Measurements from ENCODE around the gene C3orf70.

DNA sequence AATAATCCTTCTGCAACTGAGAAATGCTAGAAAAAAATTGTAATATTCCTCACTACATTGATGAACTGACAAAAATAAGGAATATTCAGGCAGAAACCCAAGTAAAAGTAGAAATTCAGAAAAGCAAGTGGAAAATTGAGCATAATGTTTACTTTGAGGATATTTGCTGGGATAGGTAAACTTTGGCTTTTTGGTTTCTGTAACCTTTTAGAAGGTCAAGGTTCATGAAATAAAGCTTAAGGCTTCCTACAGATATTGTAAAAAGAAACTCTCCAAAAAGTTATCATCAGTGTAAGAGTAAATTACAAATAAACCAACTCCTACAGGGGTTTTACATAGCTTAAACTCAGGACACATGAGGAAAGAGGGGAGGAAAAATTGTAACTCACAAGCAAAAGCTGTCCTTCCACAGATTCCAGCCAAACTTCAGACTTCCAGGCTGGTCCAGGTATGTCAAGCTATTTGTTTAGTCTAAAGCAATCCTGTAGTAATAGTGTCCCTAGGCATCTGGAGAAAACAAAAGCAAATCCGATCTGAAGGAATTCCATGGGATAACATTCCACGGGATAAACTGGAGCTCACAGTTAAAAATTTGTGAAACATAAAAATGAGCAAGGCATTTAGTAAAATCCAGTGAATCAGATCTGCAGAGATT, 21.1 kb downstream of the C3orf70 start:
- TF ChIP-seq, protein P1, sequence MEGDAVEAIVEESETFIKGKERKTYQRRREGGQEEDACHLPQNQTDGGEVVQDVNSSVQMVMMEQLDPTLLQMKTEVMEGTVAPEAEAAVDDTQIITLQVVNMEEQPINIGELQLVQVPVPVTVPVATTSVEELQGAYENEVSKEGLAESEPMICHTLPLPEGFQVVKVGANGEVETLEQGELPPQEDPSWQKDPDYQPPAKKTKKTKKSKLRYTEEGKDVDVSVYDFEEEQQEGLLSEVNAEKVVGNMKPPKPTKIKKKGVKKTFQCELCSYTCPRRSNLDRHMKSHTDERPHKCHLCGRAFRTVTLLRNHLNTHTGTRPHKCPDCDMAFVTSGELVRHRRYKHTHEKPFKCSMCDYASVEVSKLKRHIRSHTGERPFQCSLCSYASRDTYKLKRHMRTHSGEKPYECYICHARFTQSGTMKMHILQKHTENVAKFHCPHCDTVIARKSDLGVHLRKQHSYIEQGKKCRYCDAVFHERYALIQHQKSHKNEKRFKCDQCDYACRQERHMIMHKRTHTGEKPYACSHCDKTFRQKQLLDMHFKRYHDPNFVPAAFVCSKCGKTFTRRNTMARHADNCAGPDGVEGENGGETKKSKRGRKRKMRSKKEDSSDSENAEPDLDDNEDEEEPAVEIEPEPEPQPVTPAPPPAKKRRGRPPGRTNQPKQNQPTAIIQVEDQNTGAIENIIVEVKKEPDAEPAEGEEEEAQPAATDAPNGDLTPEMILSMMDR (IDR thresholded peaks at IDR 0.05 in 8 of 11, conservative IDR thresholded peaks at IDR 0.05 in 3 of 11) = no peak
- no peak for TF ChIP-seq POLR2A (IDR thresholded peaks at IDR 0.05)

Measured in spleen (tissue), 7 donors.